GM12878 (cell line): Measurements from ENCODE around the gene DEFB132. TPM values are rescaled to one million over a fixed set of nuclear protein-coding genes. Genes with fewer than 3 reads are reported as not detected.

Source experiments
- ATAC-seq: fragments of 200-7000 bp; cut with Tn5 transposase; 3 replicates; pipeline ENCODE4 v1.9.1; 2020; ENCODE audit warnings: mild to moderate bottlenecking, moderate library complexity
- BruUV-seq: library from RNA; stranded (reverse); fragments of 400-500 nt; replicated peaks from 2 replicates; lab custom pipeline; 2021; lab: Mats Ljungman, UMichigan
- CTCF ChIA-PET: fragments of 300-600 bp; sonication (Branson Sonifier 250); formaldehyde crosslinking; extraction: SDS; loops from one replicate; lab custom pipeline; 2021; ENCODE audit warnings: inconsistent platforms; lab: Yijun Ruan, JAX
- POLR2A ChIA-PET: fragments of 350-600 bp; formaldehyde crosslinking; extraction: SDS; loops from one replicate; lab custom pipeline; 2021; ENCODE audit warnings: inconsistent platforms; lab: Charles Lee
- RAD21 ChIA-PET: fragments of 300-600 bp; sonication (Branson Sonifier 250); formaldehyde crosslinking; loops from one replicate; lab custom pipeline; 2023; ENCODE audit warnings: antibody characterized with exemption; ENCODE audit not compliant: unreplicated experiment; lab: Charles Lee
- SMC1A ChIA-PET: fragments of 300-600 bp; sonication (Branson Sonifier 250); formaldehyde crosslinking; loops from one replicate; lab custom pipeline; 2023; ENCODE audit not compliant: unreplicated experiment, uncharacterized antibody; lab: Charles Lee
- DNase-seq: peaks from one replicate; pipeline ENCODE4 v3.0.0-alpha.2; 2011; ENCODE audit warnings: low read depth, low spot score
- FAIRE-seq: peaks from 3 replicates; lab custom pipeline; 2011; peaks lifted over from hg19 to GRCh38; lab: Jason Lieb, UNC
- H2AFZ ChIP-seq: 2 replicates; pipeline ENCODE4 v1.6.0; 2011; ENCODE audit warnings: low read depth, low read length, control low read depth; ENCODE audit not compliant: control insufficient read depth
- H3K27ac ChIP-seq: 2 replicates; pipeline ENCODE4 v1.5.1; 2011; ENCODE audit warnings: control low read depth; ENCODE audit not compliant: control insufficient read depth, insufficient read depth
- H3K27me3 ChIP-seq, 2 experiments: replicated peaks in 1 of 2; 2 replicates each; pipeline versions ENCODE4 v1.6.0 to v1.6.1; 2011; ENCODE audit warnings: low read length in 1 of 2; ENCODE audit not compliant: control insufficient read depth in 2 of 2, insufficient read depth in 2 of 2
- H3K36me3 ChIP-seq, 2 experiments: 2 replicates each; pipeline ENCODE4 v1.5.1; 2011; ENCODE audit warnings: low read length in 1 of 2; ENCODE audit not compliant: control insufficient read depth in 2 of 2, insufficient read depth in 2 of 2
- H3K4me1 ChIP-seq: 2 replicates; pipeline ENCODE4 v1.6.1; 2011; ENCODE audit warnings: mild to moderate bottlenecking, low read length, moderate library complexity, mixed read lengths; ENCODE audit not compliant: control insufficient read depth, insufficient read depth
- H3K4me2 ChIP-seq: 2 replicates; pipeline ENCODE4 v1.6.0; 2011; ENCODE audit warnings: control low read depth; ENCODE audit not compliant: control insufficient read depth, insufficient read depth
- H3K4me3 ChIP-seq: fragments of 200-600 bp; sonication (generic); 2 replicates; pipeline ENCODE4 v1.5.1; 2016
- H3K79me2 ChIP-seq: 2 replicates; pipeline ENCODE4 v1.6.0; 2011; ENCODE audit warnings: low read length; ENCODE audit not compliant: control insufficient read depth, insufficient read depth
- H3K9ac ChIP-seq: 2 replicates; pipeline ENCODE4 v1.8.0; 2011; ENCODE audit warnings: low read length, control low read depth, mixed read lengths; ENCODE audit not compliant: control insufficient read depth, insufficient read depth
- H3K9me3 ChIP-seq: replicated peaks from 3 replicates; pipeline ENCODE4 v1.5.1; 2011; ENCODE audit warnings: mild to moderate bottlenecking, low read length; ENCODE audit not compliant: control insufficient read depth, insufficient read depth
- H4K20me1 ChIP-seq: 2 replicates; pipeline ENCODE4 v1.6.0; 2011; ENCODE audit not compliant: control insufficient read depth, insufficient read depth
- ASH2L ChIP-seq: fragments of 300-600, 200-600 bp; sonication (generic); IDR thresholded peaks from 2 replicates; pipeline ENCODE4 v1.6.1; 2017; ENCODE audit warnings: low read depth, mild to moderate bottlenecking, borderline replicate concordance
- BMI1 ChIP-seq: fragments of 450-650 bp; IDR thresholded peaks from 2 replicates; pipeline ENCODE4 v1.6.1; 2016; ENCODE audit warnings: mild to moderate bottlenecking, moderate library complexity, borderline replicate concordance
- CHD2 ChIP-seq: IDR thresholded peaks from 2 replicates; pipeline ENCODE4 v1.6.1; 2011; ENCODE audit warnings: low read depth, low read length, improper control_type of control experiment, borderline replicate concordance
- HCFC1 ChIP-seq: fragments of 150-350 bp; IDR thresholded peaks from 2 replicates; pipeline ENCODE4 v1.6.1; 2014; ENCODE audit warnings: low read length
- NBN ChIP-seq: fragments of 450-650 bp; IDR thresholded peaks from 2 replicates; pipeline ENCODE4 v1.6.1; 2016
- RFX5 ChIP-seq: IDR thresholded peaks from 2 replicates; pipeline ENCODE4 v1.6.1; 2011; ENCODE audit warnings: low read depth, low read length, improper control_type of control experiment
- SIX5 ChIP-seq: IDR thresholded peaks from 2 replicates; pipeline ENCODE4 v1.6.1; 2011; ENCODE audit warnings: mild to moderate bottlenecking, low read depth, low read length, moderate library complexity; ENCODE audit not compliant: severe bottlenecking
- SMAD5 ChIP-seq: IDR thresholded peaks from 2 replicates; pipeline ENCODE4 v1.6.1; 2016; ENCODE audit warnings: antibody characterized with exemption, low read depth
- YY1 ChIP-seq: IDR thresholded peaks from 2 replicates; pipeline ENCODE4 v1.6.1; 2011; ENCODE audit warnings: low read depth, mild to moderate bottlenecking, low read length
- ZNF207 ChIP-seq: fragments of 450-650 bp; IDR thresholded peaks from 2 replicates; pipeline ENCODE4 v1.6.1; 2014; ENCODE audit warnings: antibody characterized with exemption, mild to moderate bottlenecking, borderline replicate concordance
- WGBS: methylation state at CpG from one replicate; pipeline ENCODE4 v1.1.6; 2016; ENCODE audit warnings: low lambda C conversion rate; ENCODE audit not compliant: insufficient replicate concordance, insufficient coverage; ENCODE audit errors: missing lambda C conversion rate; 5-methylcytosine and 5-hydroxymethylcytosine counted together
- in situ Hi-C: fragments of 300-500 bp; cut with MboI; formaldehyde crosslinking; loops from 9 replicates; pipeline ENCODE4 v1.14.3; 2018; ENCODE audit warnings: mixed read lengths
- intact Hi-C: fragments of 100-400 bp; cut with micrococcal nuclease; formaldehyde crosslinking; loops from one replicate; pipeline ENCODE4 v1.14.2; 2022; ENCODE audit not compliant: unreplicated experiment
- polyA plus RNA-seq, 11 experiments: library from polyadenylated mRNA; depleted of rRNA in 4 of 11; unstranded in 6 of 11; stranded (reverse) in 5 of 11; fragments of >200 nt; fragmentation: Nextera tagmentation in 4 of 11; fragmentation: Illumina TruSeq in 1 of 11; extraction: Ambion mirVana in 4 of 11; extraction: Trizol in 1 of 11; gene quantifications; 1 replicate in 1 of 11; 2 replicates in 10 of 11; pipeline versions ENCODE4 v1.2.1 to v1.2.3, GENCODE V29; 2011 to 2016; ENCODE audit warnings: inconsistent platforms in 2 of 11, missing spikeins in 2 of 11, low read depth in 1 of 11
- total RNA-seq, 4 experiments: library from RNA; depleted of rRNA in 3 of 4; stranded (reverse); fragments of >200 nt in 3 of 4; fragmentation: Illumina TruSeq in 1 of 4; extraction: Trizol in 1 of 4; gene quantifications; 2 replicates each; pipeline versions ENCODE4 v1.2.1 to v1.2.3, GENCODE V29; 2013 to 2021
- TF ChIP-seq, protein P1 (sequence below), 3 experiments: IDR thresholded peaks in 2 of 3; conservative IDR thresholded peaks in 1 of 3; 2 replicates each; pipeline ENCODE4 v1.5.1; 2011; ENCODE audit warnings: low read depth in 3 of 3, low read length in 3 of 3, mild to moderate bottlenecking in 3 of 3, control low read depth in 2 of 3, moderate library complexity in 2 of 3, inconsistent platforms in 1 of 3, mixed read lengths in 1 of 3; ENCODE audit not compliant: control insufficient read depth in 2 of 3, insufficient read depth in 1 of 3; ENCODE audit errors: extremely low read depth in 1 of 3
- TF ChIP-seq, protein P2 (sequence below): fragments of 450-650 bp; IDR thresholded peaks from 2 replicates; pipeline ENCODE4 v1.6.1; 2014; ENCODE audit warnings: mild to moderate bottlenecking
- TF ChIP-seq, protein P3 (sequence below): fragments of 450-650 bp; IDR thresholded peaks from 2 replicates; pipeline ENCODE4 v1.6.1; 2017; ENCODE audit warnings: mild to moderate bottlenecking, moderate library complexity

Gene DEFB132
- total and polyA plus RNA-seq, 10 of the 15 experiments (the other 5 are each of a cell fraction or from before 2014, with no cell fraction given) = not detected

DNA sequence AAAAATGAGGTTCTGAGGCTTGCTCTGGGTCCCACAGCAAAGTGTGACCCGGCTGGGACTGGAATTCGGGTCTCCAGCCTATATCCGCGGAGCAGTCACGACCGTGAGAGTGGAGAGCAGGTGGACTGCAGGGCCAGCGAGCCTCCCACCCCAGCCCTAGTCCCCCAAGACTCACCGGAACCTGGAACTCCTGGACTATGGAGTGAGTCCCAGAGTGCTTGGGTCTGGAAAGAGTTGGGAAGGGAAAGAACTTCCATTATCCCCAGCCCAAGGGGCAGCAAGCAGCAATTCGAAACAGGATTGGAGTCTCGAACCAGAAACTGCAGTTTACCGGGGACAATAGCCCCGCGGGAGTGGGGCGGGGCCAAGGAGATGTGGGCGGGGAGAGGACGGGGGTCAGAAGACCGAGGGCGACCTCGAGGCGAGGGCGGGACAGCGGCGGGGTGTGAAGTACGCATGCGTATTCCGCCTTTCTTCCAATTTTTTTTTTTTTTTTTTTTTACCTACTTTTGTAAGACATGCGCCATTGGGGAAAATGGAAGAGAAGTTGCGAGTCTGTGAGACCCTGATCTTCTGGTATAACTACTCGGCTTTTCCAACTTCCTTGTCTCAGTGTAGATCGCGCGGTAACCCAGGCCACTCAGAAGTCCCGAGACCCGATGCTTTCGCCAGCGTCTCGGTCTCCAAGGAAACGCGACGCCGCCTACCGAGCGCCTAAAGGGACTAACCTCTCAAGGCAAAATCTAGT, 32.7 kb downstream of the DEFB132 start, which contains the start of gene C20orf96:
C20orf96 (minus strand) TSS at position 667 of the 748 bp plus-strand sequence; CDS start at position 527, 140 bp downstream.
- no peaks in the 10 kb centered on the region for H3K27me3 ChIP-seq
- TSS peak; percentile 79 for BruUV-seq
- no peaks in the 10 kb centered on the region for H3K9me3 ChIP-seq
- peak within 1 kb of the TSS; percentile 91 for H3K4me3 ChIP-seq
- peak within 1 kb of the TSS; percentile 99 for H2AFZ ChIP-seq
- RAD21 ChIA-PET = no interaction called here
- 1% methylated on average over 40 of the region's 43 CpGs for WGBS
- peaks cover 4% of the 10 kb centered on the region for H3K79me2 ChIP-seq
- in situ Hi-C loops (no loop called here), intact Hi-C loops (loop anchor here (1.0 kb wide), 1 partner anchor 37 kb away; no protein-coding TSS in a partner anchor)
- POLR2A ChIA-PET = interaction anchor here (1.2 to 1.4 kb wide), 2 partner anchors 11 to 35 kb away, joined by 3 read pairs; no protein-coding TSS in a partner anchor
- SMC1A ChIA-PET = interaction anchor here (0.9 kb wide), 1 partner anchor 24 kb away, joined by 3 read pairs; no protein-coding TSS in a partner anchor
- peaks cover 13% of the 10 kb centered on the region for H3K4me1 ChIP-seq
- CTCF ChIA-PET = no interaction called here
- peak; percentile 87 for DNase-seq
- H3K9ac ChIP-seq = peak within 1 kb of the TSS; percentile 97
- FAIRE-seq = peak; percentile 76
- no peaks in the 10 kb centered on the region for H4K20me1 ChIP-seq
- peak within 1 kb of the TSS; percentile 98 for H3K4me2 ChIP-seq
- peak; percentile 99 for ATAC-seq
- no peaks in the 10 kb centered on the region for H3K36me3 ChIP-seq
- H3K27ac ChIP-seq = peak within 1 kb of the TSS; percentile 83
- TF ChIP-seq CHD2 (peak; percentile 90), NBN (0 out of 2 replicates have a peak, but pooled peaks have one; percentile 64), YY1 (peak; percentile 54), SIX5 (peak; percentile 39), SMAD5 (peak; percentile 45; the same call in 1 of the 2 replicates), BMI1 (peak; percentile 94), ZNF207 (no peak), HCFC1 (peak; percentile 64), RFX5 (peak; percentile 46; the same call in 1 of the 2 replicates), ASH2L (no peak)
- TF ChIP-seq, protein P1, sequence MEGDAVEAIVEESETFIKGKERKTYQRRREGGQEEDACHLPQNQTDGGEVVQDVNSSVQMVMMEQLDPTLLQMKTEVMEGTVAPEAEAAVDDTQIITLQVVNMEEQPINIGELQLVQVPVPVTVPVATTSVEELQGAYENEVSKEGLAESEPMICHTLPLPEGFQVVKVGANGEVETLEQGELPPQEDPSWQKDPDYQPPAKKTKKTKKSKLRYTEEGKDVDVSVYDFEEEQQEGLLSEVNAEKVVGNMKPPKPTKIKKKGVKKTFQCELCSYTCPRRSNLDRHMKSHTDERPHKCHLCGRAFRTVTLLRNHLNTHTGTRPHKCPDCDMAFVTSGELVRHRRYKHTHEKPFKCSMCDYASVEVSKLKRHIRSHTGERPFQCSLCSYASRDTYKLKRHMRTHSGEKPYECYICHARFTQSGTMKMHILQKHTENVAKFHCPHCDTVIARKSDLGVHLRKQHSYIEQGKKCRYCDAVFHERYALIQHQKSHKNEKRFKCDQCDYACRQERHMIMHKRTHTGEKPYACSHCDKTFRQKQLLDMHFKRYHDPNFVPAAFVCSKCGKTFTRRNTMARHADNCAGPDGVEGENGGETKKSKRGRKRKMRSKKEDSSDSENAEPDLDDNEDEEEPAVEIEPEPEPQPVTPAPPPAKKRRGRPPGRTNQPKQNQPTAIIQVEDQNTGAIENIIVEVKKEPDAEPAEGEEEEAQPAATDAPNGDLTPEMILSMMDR (IDR thresholded peaks at IDR 0.05 in 2 of 3, conservative IDR thresholded peaks at IDR 0.05 in 1 of 3; ENCODE audit: control insufficient read depth in 2 of 3, extremely low read depth in 1 of 3, insufficient read depth in 1 of 3, low read depth in 3 of 3, low read length in 3 of 3) = peak in 2 of 3 experiments; percentile 17 to 37; a peak in 2 of 6 replicates
- TF ChIP-seq, protein P2, sequence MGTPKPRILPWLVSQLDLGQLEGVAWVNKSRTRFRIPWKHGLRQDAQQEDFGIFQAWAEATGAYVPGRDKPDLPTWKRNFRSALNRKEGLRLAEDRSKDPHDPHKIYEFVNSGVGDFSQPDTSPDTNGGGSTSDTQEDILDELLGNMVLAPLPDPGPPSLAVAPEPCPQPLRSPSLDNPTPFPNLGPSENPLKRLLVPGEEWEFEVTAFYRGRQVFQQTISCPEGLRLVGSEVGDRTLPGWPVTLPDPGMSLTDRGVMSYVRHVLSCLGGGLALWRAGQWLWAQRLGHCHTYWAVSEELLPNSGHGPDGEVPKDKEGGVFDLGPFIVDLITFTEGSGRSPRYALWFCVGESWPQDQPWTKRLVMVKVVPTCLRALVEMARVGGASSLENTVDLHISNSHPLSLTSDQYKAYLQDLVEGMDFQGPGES = no peak
- TF ChIP-seq, protein P3, sequence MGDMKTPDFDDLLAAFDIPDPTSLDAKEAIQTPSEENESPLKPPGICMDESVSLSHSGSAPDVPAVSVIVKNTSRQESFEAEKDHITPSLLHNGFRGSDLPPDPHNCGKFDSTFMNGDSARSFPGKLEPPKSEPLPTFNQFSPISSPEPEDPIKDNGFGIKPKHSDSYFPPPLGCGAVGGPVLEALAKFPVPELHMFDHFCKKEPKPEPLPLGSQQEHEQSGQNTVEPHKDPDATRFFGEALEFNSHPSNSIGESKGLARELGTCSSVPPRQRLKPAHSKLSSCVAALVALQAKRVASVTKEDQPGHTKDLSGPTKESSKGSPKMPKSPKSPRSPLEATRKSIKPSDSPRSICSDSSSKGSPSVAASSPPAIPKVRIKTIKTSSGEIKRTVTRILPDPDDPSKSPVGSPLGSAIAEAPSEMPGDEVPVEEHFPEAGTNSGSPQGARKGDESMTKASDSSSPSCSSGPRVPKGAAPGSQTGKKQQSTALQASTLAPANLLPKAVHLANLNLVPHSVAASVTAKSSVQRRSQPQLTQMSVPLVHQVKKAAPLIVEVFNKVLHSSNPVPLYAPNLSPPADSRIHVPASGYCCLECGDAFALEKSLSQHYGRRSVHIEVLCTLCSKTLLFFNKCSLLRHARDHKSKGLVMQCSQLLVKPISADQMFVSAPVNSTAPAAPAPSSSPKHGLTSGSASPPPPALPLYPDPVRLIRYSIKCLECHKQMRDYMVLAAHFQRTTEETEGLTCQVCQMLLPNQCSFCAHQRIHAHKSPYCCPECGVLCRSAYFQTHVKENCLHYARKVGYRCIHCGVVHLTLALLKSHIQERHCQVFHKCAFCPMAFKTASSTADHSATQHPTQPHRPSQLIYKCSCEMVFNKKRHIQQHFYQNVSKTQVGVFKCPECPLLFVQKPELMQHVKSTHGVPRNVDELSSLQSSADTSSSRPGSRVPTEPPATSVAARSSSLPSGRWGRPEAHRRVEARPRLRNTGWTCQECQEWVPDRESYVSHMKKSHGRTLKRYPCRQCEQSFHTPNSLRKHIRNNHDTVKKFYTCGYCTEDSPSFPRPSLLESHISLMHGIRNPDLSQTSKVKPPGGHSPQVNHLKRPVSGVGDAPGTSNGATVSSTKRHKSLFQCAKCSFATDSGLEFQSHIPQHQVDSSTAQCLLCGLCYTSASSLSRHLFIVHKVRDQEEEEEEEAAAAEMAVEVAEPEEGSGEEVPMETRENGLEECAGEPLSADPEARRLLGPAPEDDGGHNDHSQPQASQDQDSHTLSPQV = no peak
